SK-N-SH treated with all-trans-retinoic acid at 6 μM for 48 hours (cell line): ENCODE results near the gene ZNF22.

Experiments
- ATAC-seq: fragments of 200-7000 bp; cut with Tn5 transposase; 3 replicates; pipeline ENCODE4 v1.9.1; 2020; ENCODE audit warnings: mild to moderate bottlenecking, moderate library complexity
- BACH2 ChIP-seq: fragments of 250-450 bp; sonication (Bioruptor Pico); IDR thresholded peaks from 2 replicates; pipeline ENCODE4 v1.9.0; 2021; ENCODE audit warnings: mild to moderate bottlenecking, borderline replicate concordance
- CREB5 ChIP-seq: fragments of 250-450 bp; sonication (Bioruptor Pico); IDR thresholded peaks from 2 replicates; pipeline ENCODE4 v1.5.1; 2020; ENCODE audit warnings: low read depth, mild to moderate bottlenecking, moderate library complexity
- CSDC2 ChIP-seq: fragments of 250-450 bp; sonication (Bioruptor Pico); IDR thresholded peaks from 2 replicates; pipeline ENCODE4 v1.5.0; 2020; ENCODE audit warnings: mild to moderate bottlenecking, moderate library complexity
- CSRNP3 ChIP-seq: fragments of 250-450 bp; sonication (Bioruptor Pico); IDR thresholded peaks from 2 replicates; pipeline ENCODE4 v1.5.1; 2021; ENCODE audit warnings: mild to moderate bottlenecking, moderate library complexity
- ESRRG ChIP-seq: fragments of 250-450 bp; sonication (Bioruptor Pico); IDR thresholded peaks from 2 replicates; pipeline ENCODE4 v1.6.1; 2021; ENCODE audit warnings: mild to moderate bottlenecking
- GLIS3 ChIP-seq: fragments of 250-450 bp; sonication (Bioruptor Pico); IDR thresholded peaks from 2 replicates; pipeline ENCODE4 v1.5.0; 2020; ENCODE audit warnings: mild to moderate bottlenecking, moderate library complexity
- ISL1 ChIP-seq: fragments of 250-450 bp; sonication (Bioruptor Pico); IDR thresholded peaks from 2 replicates; pipeline ENCODE4 v2.1.2; 2022; ENCODE audit warnings: mild to moderate bottlenecking, moderate library complexity
- OSR1 ChIP-seq: fragments of 250-450 bp; sonication (Bioruptor Pico); IDR thresholded peaks from 2 replicates; pipeline ENCODE4 v1.8.0; 2022; ENCODE audit warnings: moderate library complexity, mild to moderate bottlenecking, inconsistent platforms
- POU6F1 ChIP-seq: fragments of 250-450 bp; sonication (Bioruptor Pico); IDR thresholded peaks from 2 replicates; pipeline ENCODE4 v1.8.0; 2021; ENCODE audit warnings: low read depth, mild to moderate bottlenecking, moderate library complexity, borderline replicate concordance
- PPARA ChIP-seq: fragments of 250-450 bp; sonication (Bioruptor Pico); IDR thresholded peaks from 2 replicates; pipeline ENCODE4 v1.5.0; 2020; ENCODE audit warnings: mild to moderate bottlenecking, borderline replicate concordance
- RARB ChIP-seq: fragments of 250-450 bp; sonication (Bioruptor Pico); IDR thresholded peaks from 2 replicates; pipeline ENCODE4 v1.8.0; 2021; ENCODE audit warnings: mild to moderate bottlenecking, moderate library complexity
- TOX ChIP-seq: fragments of 250-450 bp; sonication (Bioruptor Pico); IDR thresholded peaks from 2 replicates; pipeline ENCODE4 v1.8.0; 2021; ENCODE audit warnings: mild to moderate bottlenecking, moderate library complexity, borderline replicate concordance
- TSHZ2 ChIP-seq: fragments of 250-450 bp; sonication (Bioruptor Pico); IDR thresholded peaks from 2 replicates; pipeline ENCODE4 v1.5.0; 2020; ENCODE audit warnings: mild to moderate bottlenecking, moderate library complexity
- ZC3H10 ChIP-seq: fragments of 250-450 bp; sonication (Bioruptor Pico); IDR thresholded peaks from 2 replicates; pipeline ENCODE4 v1.5.1; 2021; ENCODE audit warnings: mild to moderate bottlenecking, moderate library complexity
- ZFP3 ChIP-seq: fragments of 250-450 bp; sonication (Bioruptor Pico); IDR thresholded peaks from 2 replicates; pipeline ENCODE4 v1.5.0; 2020; ENCODE audit warnings: mild to moderate bottlenecking, moderate library complexity
- ZFP30 ChIP-seq: fragments of 450-650 bp; formaldehyde crosslinking; IDR thresholded peaks from 2 replicates; pipeline ENCODE4 v1.5.0; 2022; ENCODE audit warnings: mild to moderate bottlenecking, moderate library complexity
- ZNF565 ChIP-seq: fragments of 450-650 bp; formaldehyde crosslinking; conservative IDR thresholded peaks from 2 replicates; pipeline ENCODE4 v1.5.0; 2020; ENCODE audit warnings: low read depth, mild to moderate bottlenecking, moderate library complexity
- ZNF70 ChIP-seq: fragments of 450-650 bp; formaldehyde crosslinking; IDR thresholded peaks from 2 replicates; pipeline ENCODE4 v1.5.0; 2020; ENCODE audit warnings: mild to moderate bottlenecking, moderate library complexity
- ZNF8 ChIP-seq: fragments of 450-650 bp; formaldehyde crosslinking; IDR thresholded peaks from 2 replicates; pipeline ENCODE4 v1.5.0; 2020; ENCODE audit warnings: mild to moderate bottlenecking, moderate library complexity

The ZNF22 gene

DNA sequence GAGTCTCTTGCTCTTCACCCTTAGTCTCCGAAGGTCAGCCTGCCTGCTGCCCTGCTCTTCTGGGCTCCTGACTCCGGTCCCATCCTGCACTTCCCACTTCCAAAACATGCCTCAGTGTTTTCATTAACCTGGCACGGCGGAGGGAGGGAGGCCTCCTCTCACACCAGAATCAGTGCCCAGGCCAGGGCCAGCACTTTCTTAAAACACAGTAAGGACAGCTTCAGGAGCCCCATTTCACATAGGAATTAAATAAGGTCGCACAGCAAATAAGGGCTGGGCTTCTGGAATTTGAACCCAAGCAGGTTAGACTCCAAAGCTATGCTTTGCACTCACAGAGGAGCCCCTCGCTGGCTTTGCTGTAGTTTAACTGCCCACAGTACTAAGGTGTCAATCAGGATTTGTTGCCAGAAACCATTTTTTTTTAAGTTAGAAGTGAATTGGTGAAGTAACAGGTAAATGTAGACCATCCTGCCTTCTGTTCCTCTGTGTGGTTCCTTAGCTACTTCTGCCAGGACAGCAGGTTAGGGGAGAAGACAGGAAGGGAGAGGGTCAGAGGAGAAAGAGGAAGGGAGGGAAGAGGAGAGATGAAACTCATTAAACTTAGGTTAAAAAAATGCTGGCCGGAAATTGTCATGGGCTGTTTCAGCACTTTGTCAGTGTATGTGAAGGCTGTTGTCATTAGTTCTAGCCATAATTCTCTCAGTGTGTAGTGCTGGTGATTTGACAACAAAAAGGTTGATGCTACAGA, 40.1 kb upstream of the ZNF22 start:
- TF ChIP-seq RARB (CRISPR knock-in tag) (no peak), BACH2 (CRISPR knock-in tag) (no peak), ZNF70 (CRISPR knock-in tag) (no peak), CREB5 (CRISPR knock-in tag) (no peak), CSRNP3 (CRISPR knock-in tag) (no peak), ZFP3 (no peak), ESRRG (CRISPR knock-in tag) (no peak), ZFP30 (CRISPR knock-in tag) (no peak)
- ATAC-seq, result no peak

DNA sequence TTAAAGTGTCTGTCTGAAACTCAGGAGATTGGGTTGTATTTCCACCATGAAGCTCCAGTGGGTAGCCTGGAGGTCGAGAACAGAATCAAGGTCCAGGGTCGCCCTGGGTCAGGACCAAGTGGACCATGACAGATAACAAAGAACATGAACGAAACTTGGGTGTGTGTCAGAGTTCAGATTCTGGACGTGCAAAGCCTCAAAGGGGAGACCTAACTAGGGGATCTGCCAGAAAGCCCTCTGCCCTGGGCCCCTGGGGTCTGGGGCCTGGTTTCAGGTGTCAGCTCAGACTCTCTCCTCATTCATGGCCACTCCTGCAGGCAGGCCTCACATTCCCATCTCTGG, 39.5 kb upstream of the ZNF22 start:
- no peak for ATAC-seq
- TF ChIP-seq PPARA (CRISPR knock-in tag), result no peak
- no peak for TF ChIP-seq BACH2 (CRISPR knock-in tag)
- no peak for TF ChIP-seq ZNF565 (CRISPR knock-in tag)
- TF ChIP-seq ZNF70 (CRISPR knock-in tag), result no peak
- TF ChIP-seq CSRNP3 (CRISPR knock-in tag), result no peak
- no peak for TF ChIP-seq CSDC2 (CRISPR knock-in tag)
- TF ChIP-seq ISL1 (CRISPR knock-in tag), result no peak
- TF ChIP-seq RARB (CRISPR knock-in tag), result no peak
- TF ChIP-seq ESRRG (CRISPR knock-in tag), result no peak
- no peak for TF ChIP-seq ZNF8 (CRISPR knock-in tag)
- no peak for TF ChIP-seq CREB5 (CRISPR knock-in tag)
- TF ChIP-seq POU6F1 (CRISPR knock-in tag), result no peak

DNA sequence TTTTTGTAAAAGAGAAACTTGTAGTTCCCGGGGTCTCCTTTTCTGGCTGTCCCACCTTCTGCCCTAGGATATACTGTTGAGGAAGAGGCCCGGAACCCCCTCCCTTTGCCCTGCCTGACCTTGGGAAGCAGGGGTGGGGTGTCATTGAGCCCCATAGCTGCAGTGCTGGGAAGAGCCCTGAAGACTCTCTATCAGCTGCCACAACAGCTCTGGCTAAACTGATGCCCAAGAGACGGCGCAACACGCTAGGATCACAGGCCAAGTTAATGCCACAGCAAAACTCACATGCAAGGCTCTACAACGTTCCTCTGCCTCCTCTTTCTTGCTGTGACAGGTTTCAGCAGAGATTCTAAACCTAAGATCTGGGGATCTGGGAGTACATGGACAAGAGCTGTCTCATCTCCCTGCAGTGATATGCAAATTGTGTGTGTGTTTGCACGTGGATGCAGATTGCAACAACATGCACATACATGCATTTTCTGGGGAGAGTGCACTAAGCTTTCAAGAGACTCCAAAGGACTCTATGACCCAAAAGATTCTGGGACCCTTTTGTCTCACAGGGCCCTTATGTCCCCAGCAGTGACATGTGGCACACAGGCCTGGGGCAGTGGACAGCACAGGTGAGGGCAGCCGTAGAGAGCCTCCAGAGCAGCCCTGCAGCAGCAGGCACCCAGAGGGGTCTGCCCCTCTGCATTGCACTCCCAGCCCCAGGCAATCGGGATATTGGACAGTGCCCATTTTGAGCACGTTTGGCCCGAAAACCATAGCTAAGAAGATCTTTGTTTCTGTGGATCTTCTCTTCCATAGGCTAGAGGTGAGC, 38.6 kb upstream of the ZNF22 start:
- no peak for ATAC-seq
- TF ChIP-seq ESRRG (CRISPR knock-in tag) (no peak), RARB (CRISPR knock-in tag) (no peak), POU6F1 (CRISPR knock-in tag) (no peak), ZFP3 (no peak), OSR1 (CRISPR knock-in tag) (no peak), GLIS3 (CRISPR knock-in tag) (no peak), CREB5 (CRISPR knock-in tag) (no peak), ZFP30 (CRISPR knock-in tag) (no peak), TSHZ2 (CRISPR knock-in tag) (no peak), PPARA (CRISPR knock-in tag) (no peak), ISL1 (CRISPR knock-in tag) (no peak), TOX (CRISPR knock-in tag) (no peak), ZC3H10 (CRISPR knock-in tag) (no peak)
